NCI-H146 treated with DMSO at 0.1 percent for 48 hours (cell line): Measurements from ENCODE around the gene MARCOL.

Experiments
- DNase-seq: peaks from one replicate; lab custom pipeline; 2025; ENCODE audit not compliant: unreplicated experiment; lab: John Stamatoyannopoulos, UW

The MARCOL gene, protein sequence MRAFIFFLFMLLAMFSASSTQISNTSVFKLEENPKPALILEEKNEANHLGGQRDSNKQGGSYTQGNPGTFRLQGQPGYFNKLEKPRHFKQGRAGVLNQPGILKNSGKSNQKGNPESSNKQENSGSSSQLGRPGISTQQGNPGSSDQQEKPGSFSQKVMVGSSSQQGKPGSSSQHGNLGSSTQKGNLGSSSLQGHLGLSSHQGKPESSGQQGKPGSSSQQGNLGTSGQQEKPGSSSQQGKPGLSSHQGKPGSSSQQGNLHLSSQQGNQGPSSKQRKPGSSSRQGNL

DNA sequence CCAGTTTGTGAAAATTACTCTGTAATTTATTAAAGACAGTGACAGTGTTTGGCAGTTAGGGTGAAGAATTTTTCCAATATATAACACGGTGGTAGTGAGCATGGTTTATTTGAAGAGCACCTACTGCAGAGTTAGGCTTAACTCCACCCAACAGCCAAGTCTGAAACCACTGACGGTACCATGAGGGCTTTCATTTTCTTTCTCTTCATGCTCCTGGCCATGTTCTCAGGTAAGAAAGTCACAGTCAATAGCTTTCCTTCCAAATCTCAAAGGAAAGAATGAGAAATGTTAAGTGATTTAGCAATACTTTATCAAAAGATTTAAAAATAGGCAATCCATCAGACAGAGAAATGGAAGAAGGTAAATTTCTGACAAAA is at the start of gene MARCOL:
Gene MARCOL (plus strand): TSS at position 108 of the 377 bp plus-strand sequence. CDS start 73 bp downstream, at position 181.
- no peak for DNase-seq

DNA sequence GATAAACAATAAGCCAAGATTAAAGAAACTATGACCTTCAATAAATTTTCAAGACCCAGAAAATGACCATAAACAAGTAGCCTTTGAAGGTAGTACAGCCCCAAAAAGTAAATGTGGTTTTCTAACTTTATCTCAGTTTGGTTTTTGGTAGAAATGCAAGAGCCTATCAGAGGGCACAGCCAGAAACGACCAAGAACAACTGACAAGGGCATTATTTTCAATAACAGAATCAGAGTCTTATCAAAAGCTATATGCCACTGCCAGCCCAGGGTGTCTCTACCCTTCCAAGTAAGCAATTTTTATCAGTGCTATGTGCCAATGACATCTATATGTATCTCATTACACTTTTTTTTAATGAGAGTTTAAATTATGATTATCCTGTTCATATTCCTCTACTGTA is 47.3 kb upstream of the MARCOL start:
- no peak for DNase-seq

GRCh38 chr5:148193202-148193601 is 45.1 kb upstream of the MARCOL start:
- DNase-seq = no peak

- DNase-seq = no peak
Observed at GRCh38 chr5:148201151-148201550, 37.2 kb upstream of the MARCOL start.

- no peak for DNase-seq
Observed at GRCh38 chr5:148202531-148203203, 35.7 kb upstream of the MARCOL start, which contains the start of gene SPINK6. Gene SPINK6 (plus strand): TSS chr5:148203042. CDS start chr5:148203097, 55 bp downstream.

DNA sequence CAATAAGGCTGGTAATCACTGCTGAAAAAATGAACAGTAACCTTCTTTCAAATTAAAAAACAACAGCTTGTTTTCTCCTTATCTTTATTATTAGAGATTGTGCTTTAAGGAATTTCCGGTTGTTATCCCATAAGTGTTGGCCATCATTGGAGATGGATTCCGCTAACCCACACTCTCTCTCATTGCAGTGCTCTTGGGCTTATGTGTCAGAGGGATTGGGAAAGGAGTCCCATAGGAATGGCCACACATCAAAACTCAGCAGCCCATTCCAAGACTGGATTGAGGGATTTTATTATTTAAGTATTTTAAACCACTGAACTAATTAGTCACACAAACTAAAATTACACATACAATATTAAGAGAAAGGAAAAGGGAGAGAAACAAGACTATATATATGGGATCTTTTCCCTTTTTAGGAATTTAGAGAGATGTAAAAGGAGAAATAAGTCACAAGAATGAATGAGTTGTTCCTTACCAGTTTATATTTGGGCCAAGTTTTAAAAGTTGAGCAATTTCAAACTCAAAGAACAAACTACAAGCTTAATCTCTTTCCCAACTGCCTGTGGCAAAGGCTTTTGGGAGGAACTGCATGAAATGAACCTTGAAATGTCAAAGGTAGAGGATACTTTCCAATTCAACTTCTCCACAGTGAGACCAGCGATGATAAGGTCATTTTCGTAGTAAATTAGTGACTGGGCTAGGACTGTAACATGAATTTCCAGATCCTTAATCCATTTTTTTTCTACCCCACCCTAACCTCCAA is 33.1 kb upstream of the MARCOL start:
- DNase-seq = no peak

DNA sequence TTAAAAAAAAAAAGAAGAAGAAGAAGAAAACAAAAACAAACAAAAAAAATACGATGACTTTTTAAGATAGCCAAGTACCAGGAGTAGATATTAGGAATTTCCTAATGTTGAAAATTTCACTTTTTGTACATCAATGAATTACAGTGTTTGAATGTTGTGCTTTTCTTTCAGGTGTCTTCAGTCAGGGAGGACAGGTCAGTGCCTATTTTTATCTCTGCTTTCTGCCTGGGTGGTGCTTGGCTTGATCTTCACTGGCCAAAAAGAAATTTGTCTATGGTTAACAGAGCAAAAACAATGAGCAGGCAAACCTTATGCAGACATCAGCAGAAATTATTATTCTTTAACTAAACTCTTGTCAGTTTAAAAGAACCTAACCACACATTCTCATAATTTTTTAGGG is 32.5 kb upstream of the MARCOL start:
- no peak for DNase-seq

DNA sequence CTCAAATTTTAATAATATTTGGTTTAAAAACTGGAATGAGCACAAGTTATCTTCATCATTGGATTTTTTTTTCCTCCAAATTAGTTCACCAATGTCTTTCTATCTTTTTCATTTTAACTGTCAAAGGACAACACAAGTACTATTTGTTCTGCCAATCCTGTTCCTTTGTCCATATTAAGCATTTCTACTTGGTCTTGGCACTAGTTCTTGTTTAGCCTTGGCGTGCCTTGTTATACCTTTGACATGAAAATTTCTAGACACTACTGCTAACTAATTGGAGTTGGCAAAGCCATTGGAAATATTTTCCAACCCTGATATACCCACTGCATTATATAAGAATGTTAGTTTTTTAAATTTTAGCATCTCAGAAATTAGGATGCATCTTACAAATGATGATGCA is 31.7 kb upstream of the MARCOL start:
- no peak for DNase-seq

DNA sequence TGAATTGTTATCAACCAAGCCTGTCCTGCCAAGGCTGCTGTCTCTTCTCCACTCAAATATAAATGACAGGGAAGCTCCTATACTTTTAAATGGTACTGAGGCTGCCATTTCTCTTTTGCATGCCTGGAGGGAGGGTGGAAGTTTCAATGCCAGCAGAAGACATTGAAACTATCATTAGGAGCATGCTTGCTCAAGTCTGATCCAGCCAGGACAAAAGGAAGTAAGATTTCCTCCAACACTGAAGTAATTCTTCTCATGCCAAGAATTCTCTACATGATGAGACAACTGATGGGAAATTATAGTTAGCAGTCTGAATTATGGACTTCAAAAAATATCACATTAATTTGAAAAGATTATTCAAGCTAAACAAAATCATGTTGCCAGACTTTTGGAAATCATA is 30.1 kb upstream of the MARCOL start:
- DNase-seq = no peak

DNA sequence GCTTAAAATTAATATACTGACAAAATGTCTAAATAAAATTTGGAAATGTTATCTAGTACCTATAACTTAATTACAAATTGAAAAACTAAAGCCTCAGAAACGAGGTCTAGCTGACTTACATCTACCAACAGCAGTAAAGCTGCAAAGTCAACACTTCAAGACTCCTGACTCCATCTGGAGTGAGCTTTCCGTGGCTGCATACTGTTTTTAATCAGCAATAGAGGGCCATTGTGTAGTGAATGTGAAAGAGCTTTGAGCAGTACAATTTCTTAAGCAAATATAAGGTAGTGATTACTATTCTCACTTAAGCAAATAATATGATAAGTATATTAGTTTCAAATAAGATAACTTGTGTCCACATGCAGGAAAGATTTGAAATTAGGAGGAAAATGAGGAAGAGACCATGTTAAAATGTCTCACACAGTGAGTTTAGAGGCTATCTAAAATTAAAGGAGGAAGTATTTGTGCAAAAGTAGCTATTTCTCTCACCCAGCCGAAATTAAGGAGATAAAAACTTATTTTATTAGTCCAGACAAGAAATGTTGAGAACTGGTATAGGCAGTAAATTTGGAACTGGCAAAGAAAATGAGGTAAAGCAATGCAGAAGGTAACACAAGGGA is 29.1 kb upstream of the MARCOL start:
- DNase-seq = no peak

- DNase-seq = no peak
Observed at GRCh38 chr5:148214665-148215185, 23.6 kb upstream of the MARCOL start.

- DNase-seq = no peak
Observed at GRCh38 chr5:148221508-148221907, 16.8 kb upstream of the MARCOL start.

- DNase-seq = no peak
Observed at GRCh38 chr5:148224117-148224742, 14.1 kb upstream of the MARCOL start.

GRCh38 chr5:148228392-148228984 is 9.8 kb upstream of the MARCOL start:
- DNase-seq = no peak

DNA sequence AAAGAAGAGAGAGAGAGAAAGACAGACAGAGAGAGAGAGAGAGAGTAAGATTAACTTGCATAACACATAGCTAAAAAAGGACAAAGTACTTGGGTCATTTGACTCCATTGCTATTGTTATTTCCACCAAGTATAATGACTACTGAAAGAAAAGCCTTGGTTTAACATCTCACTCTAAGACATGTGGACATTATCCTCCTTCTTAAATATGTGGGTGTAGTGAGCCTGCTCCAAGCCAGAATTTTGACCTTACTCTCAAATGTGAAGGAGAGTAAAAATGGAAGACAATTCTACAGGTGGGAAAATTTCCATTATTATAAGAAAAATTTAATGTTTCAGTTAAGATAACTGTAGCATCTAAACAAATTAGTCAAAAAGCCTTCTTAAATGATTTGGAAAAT is 8.5 kb upstream of the MARCOL start:
- DNase-seq = no peak

GRCh38 chr5:148230240-148230639 is 8.1 kb upstream of the MARCOL start:
- no peak for DNase-seq

- DNase-seq = no peak
Observed at GRCh38 chr5:148237785-148238417, 424 bp upstream of the MARCOL start.

DNA sequence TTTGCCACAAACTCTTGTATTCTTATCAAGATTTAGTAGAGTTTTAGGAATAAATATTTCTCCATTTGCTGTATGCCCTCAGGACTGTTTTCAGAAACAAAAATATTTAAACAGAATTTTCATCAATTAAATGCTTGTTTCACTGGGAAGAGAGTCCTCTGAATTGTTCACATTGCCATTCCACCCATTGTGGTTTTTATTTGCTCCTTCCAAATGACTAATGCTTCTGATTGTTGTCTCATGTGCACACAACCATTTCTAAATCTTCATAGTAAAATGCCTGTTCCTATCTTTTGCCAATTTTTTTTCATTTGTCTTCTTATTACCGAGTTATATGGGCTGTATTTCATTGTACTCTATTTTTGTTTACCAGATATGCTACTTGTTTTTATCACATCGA is 10.6 kb downstream of the MARCOL start:
- DNase-seq = no peak

DNA sequence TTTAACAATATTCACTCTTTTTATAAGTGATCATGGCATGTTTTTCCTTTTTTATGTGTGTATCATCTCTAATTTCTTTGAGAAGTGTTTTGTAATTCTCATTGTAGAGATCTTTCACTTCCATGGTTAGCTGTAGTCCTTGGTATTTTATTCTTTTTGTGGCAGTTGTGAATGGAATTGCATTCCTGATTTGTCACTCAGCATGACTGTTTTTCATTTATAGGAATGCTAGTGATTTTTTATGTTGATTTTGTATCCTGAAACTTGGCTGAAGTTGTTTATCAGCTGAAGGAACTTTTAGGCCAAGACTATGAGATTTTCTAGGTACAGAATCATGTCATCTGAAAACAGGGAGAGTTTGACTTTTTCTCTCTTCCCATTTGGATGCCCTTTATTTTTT is 17.1 kb downstream of the MARCOL start:
- no peak for DNase-seq

- no peak for DNase-seq
Observed at GRCh38 chr5:148259288-148259687, 21.0 kb downstream of the MARCOL start.
